ENCODE results near the gene GAREM1.

GRCh38 chr18:32441533-32441932, 29.1 kb downstream of the GAREM1 start:
- TF ChIP-seq ATF3 (IDR thresholded peaks at IDR 0.05), result no peak
- no peak for TF ChIP-seq RAD21 (IDR thresholded peaks at IDR 0.05)
- no peak for TF ChIP-seq CTCF (IDR thresholded peaks at IDR 0.05; ENCODE audit: low read depth, low read length, missing input control)
